Measurements from ENCODE around the gene MT1A. TPM values are rescaled to one million over a fixed set of nuclear protein-coding genes. Genes with fewer than 3 reads are reported as not detected.

MT1A gene
- total RNA-seq, 1 donor from 2014 or later: not detected

DNA sequence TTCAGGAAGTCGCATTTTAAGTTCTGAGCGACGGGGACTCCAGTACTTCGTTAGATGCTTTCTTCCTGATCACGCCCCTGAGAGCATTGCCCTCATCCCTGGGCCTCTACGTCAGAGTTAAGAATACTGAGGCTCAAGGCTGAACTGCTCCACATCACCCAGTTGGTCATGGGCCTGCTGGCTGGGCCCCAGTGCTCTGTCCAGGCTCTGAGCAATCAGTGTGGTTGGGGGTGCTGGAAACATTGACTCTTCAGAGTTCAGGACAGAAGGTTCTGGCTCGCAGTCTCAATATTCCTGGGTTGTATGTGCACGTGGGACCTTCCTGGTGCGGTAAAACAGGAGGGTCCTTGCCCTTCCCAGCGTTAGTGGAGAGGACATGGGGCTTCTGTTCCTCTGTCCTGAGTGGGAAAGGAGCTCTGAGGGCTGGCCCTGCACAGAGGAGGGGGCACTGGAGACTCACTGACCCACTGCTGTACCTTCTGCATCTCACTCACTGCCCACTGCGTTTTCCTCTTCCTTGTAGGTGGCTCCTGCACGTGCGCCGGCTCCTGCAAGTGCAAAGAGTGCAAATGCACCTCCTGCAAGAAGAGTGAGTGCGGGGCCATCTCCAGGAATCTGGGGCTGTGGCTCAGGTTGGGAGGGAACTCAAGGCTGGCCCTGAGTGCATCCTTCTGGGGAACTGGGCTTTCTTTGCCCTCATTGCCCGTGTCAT lies 12.4 kb upstream of the MT1A start:
- H3K4me3 Mint-ChIP-seq (ENCODE audit: unreplicated experiment): peak overlapping the region; percentile 76
- peaks cover 3% of the 10 kb centered on the region for H3K27me3 ChIP-seq (ENCODE audit: insufficient read depth, low read length)
- H3K27me3 Mint-ChIP-seq (ENCODE audit: low read depth, unreplicated experiment): peaks cover 59% of the 10 kb centered on the region
- H4K20me1 ChIP-seq (ENCODE audit: insufficient read depth, low read length): peaks cover 11% of the 10 kb centered on the region
- no peaks in the 10 kb centered on the region for H3K9me3 Mint-ChIP-seq (ENCODE audit: unreplicated experiment)
- peaks cover 20% of the 10 kb centered on the region for H3K79me2 ChIP-seq (ENCODE audit: insufficient read depth, low read length)
- peak overlapping the region; percentile 65 for H2AFZ ChIP-seq (ENCODE audit: low read depth, low read length)
- H3K9me3 ChIP-seq (ENCODE audit: insufficient read depth, low read depth, low read length): no peaks in the 10 kb centered on the region
- peaks cover 5% of the 10 kb centered on the region for H3K4me1 Mint-ChIP-seq (ENCODE audit: low read depth, unreplicated experiment)
- peak overlapping the region; percentile 76 for H3K4me3 ChIP-seq (ENCODE audit: insufficient read depth, low read depth, low read length)
- peaks cover 25% of the 10 kb centered on the region for H3K4me1 ChIP-seq (ENCODE audit: insufficient read depth, low read length)
- H3K27ac Mint-ChIP-seq (ENCODE audit: unreplicated experiment): peak overlapping the region; percentile 66
- H3K27ac ChIP-seq (ENCODE audit: low read depth, low read length): peak overlapping the region; percentile 80
- H3K36me3 ChIP-seq (ENCODE audit: insufficient read depth, low read length): no peaks in the 10 kb centered on the region
- TF ChIP-seq, protein P1, sequence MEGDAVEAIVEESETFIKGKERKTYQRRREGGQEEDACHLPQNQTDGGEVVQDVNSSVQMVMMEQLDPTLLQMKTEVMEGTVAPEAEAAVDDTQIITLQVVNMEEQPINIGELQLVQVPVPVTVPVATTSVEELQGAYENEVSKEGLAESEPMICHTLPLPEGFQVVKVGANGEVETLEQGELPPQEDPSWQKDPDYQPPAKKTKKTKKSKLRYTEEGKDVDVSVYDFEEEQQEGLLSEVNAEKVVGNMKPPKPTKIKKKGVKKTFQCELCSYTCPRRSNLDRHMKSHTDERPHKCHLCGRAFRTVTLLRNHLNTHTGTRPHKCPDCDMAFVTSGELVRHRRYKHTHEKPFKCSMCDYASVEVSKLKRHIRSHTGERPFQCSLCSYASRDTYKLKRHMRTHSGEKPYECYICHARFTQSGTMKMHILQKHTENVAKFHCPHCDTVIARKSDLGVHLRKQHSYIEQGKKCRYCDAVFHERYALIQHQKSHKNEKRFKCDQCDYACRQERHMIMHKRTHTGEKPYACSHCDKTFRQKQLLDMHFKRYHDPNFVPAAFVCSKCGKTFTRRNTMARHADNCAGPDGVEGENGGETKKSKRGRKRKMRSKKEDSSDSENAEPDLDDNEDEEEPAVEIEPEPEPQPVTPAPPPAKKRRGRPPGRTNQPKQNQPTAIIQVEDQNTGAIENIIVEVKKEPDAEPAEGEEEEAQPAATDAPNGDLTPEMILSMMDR (IDR thresholded peaks at IDR 0.05; ENCODE audit: insufficient read depth, low read depth, low read length): no peak
- TF ChIP-seq EZH2 (IDR thresholded peaks at IDR 0.05; ENCODE audit: insufficient read depth, low read length): no peak
- peak overlapping the region; percentile 85 for H3K9ac ChIP-seq (ENCODE audit: low read length)
- DNase-seq (ENCODE audit: low read depth): peak; percentile 87
- H3K4me2 ChIP-seq (ENCODE audit: low read length): peak overlapping the region; percentile 97
- peaks cover 6% of the 10 kb centered on the region for H3K36me3 Mint-ChIP-seq (ENCODE audit: low read depth, unreplicated experiment)
- FAIRE-seq: no peak

DNA sequence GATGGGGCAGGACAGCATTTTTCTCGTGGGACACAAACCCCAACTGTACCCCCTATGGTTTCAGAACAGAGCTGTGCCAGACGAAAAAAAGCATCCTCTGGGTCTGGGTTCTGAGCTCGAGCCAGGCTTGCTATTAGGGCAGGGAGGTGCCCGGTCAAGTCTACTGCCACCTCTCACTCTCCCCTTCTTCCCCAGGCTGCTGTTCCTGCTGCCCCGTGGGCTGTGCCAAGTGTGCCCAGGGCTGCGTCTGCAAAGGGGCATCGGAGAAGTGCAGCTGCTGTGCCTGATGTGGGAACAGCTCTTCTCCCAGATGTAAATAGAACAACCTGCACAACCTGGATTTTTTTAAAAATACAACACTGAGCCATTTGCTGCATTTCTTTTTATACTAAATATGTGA lies 11.8 kb upstream of the MT1A start:
- Histone ChIP-seq H2AFZ (ENCODE audit: low read depth, low read length) (no peak overlapping the region), H3K27me3 (ENCODE audit: insufficient read depth, low read length) (peaks cover 9% of the 10 kb centered on the region), H3K9ac (ENCODE audit: low read length) (peak overlapping the region; percentile 85), H3K4me3 (ENCODE audit: insufficient read depth, low read depth, low read length) (peak overlapping the region; percentile 76), H3K79me2 (ENCODE audit: insufficient read depth, low read length) (peaks cover 20% of the 10 kb centered on the region), H3K4me2 (ENCODE audit: low read length) (peak overlapping the region; percentile 97), H4K20me1 (ENCODE audit: insufficient read depth, low read length) (peaks cover 11% of the 10 kb centered on the region), H3K4me1 (ENCODE audit: insufficient read depth, low read length) (peaks cover 25% of the 10 kb centered on the region), H3K9me3 (ENCODE audit: insufficient read depth, low read depth, low read length) (no peaks in the 10 kb centered on the region), H3K36me3 (ENCODE audit: insufficient read depth, low read length) (no peaks in the 10 kb centered on the region), H3K27ac (ENCODE audit: low read depth, low read length) (peak overlapping the region; percentile 40)
- H3K27ac Mint-ChIP-seq (ENCODE audit: unreplicated experiment): peak overlapping the region; percentile 66
- peaks cover 59% of the 10 kb centered on the region for H3K27me3 Mint-ChIP-seq (ENCODE audit: low read depth, unreplicated experiment)
- DNase-seq (ENCODE audit: low read depth) (no peak), FAIRE-seq (no peak)
- TF ChIP-seq, protein P1 (IDR thresholded peaks at IDR 0.05; ENCODE audit: insufficient read depth, low read depth, low read length): no peak
- TF ChIP-seq EZH2 (IDR thresholded peaks at IDR 0.05; ENCODE audit: insufficient read depth, low read length): no peak
- H3K4me1 Mint-ChIP-seq (ENCODE audit: low read depth, unreplicated experiment): peaks cover 5% of the 10 kb centered on the region
- H3K4me3 Mint-ChIP-seq (ENCODE audit: unreplicated experiment): peak overlapping the region; percentile 66
- peaks cover 6% of the 10 kb centered on the region for H3K36me3 Mint-ChIP-seq (ENCODE audit: low read depth, unreplicated experiment)
- no peaks in the 10 kb centered on the region for H3K9me3 Mint-ChIP-seq (ENCODE audit: unreplicated experiment)
